Uterus (tissue), 4 donors: ENCODE results near the gene ATRN. TPM values are rescaled to one million over a fixed set of nuclear protein-coding genes. Genes with fewer than 3 reads are reported as not detected.

ENCODE experiments used
- DNase-seq, 2 donors: peaks; one replicate each; pipeline ENCODE4 v3.0.0-alpha.2; 2019 to 2020
- H3K27ac ChIP-seq, 2 donors: fragments of 200-600 bp; sonication (generic); 1 replicate in 1 of 2; 2 replicates in 1 of 2; pipeline ENCODE4 v1.5.1; 2016 to 2018
- H3K27me3 ChIP-seq, 2 donors: fragments of 200-600 bp; sonication (generic); one replicate each; pipeline ENCODE4 v1.5.1; 2018 to 2019; ENCODE audit warnings: control low read depth in 1 of 2
- H3K36me3 ChIP-seq, 2 donors: fragments of 200-600 bp; sonication (generic); one replicate each; pipeline ENCODE4 v1.5.1; 2019; ENCODE audit warnings: control low read depth in 1 of 2
- H3K4me1 ChIP-seq, 2 donors: fragments of 200-600 bp; sonication (generic); one replicate each; pipeline ENCODE4 v1.5.1; 2018 to 2019; ENCODE audit warnings: control low read depth in 1 of 2
- H3K4me3 ChIP-seq, 2 donors: fragments of 200-600 bp; sonication (generic); 1 replicate in 1 of 2; 2 replicates in 1 of 2; pipeline ENCODE4 v1.5.1; 2018 to 2019; ENCODE audit warnings: mild to moderate bottlenecking in 1 of 2
- H3K9me3 ChIP-seq, 2 donors: fragments of 200-600 bp; sonication (generic); one replicate each; pipeline ENCODE4 v1.5.1; 2019; ENCODE audit warnings: control low read depth in 1 of 2
- POLR2A ChIP-seq, 2 donors: fragments of 450-650 bp; IDR thresholded peaks; one replicate each; pipeline ENCODE4 v1.6.1; 2016; ENCODE audit warnings: antibody characterized with exemption in 2 of 2, mild to moderate bottlenecking in 1 of 2, moderate library complexity in 1 of 2
- intact Hi-C: fragments of 100-400 bp; cut with DNase I; formaldehyde crosslinking; loops from one replicate; pipeline ENCODE4 v1.15.1; 2023; ENCODE audit warnings: low total_unique reads
- total RNA-seq, 4 donors: library from RNA; depleted of rRNA in 3 of 4; stranded (reverse); fragments of >200 nt in 3 of 4; gene quantifications; one replicate each; pipeline versions ENCODE4 v1.1.0 to v1.2.4, GENCODE V29; 2014 to 2023
- TF ChIP-seq, protein P1 (sequence below), 4 experiments: fragments of 200-600 bp in 2 of 4; fragments of 450-650 bp in 2 of 4; sonication (generic) in 2 of 4; IDR thresholded peaks; one replicate each; pipeline ENCODE4 v1.5.1; 2016 to 2019; ENCODE audit warnings: antibody characterized with exemption in 4 of 4, mild to moderate bottlenecking in 2 of 4, moderate library complexity in 1 of 4
- donor health status: DM: yes; HTN: yes; CAD: no.

The ATRN gene
- total RNA-seq, 4 donors from 2014 or later = 7.4 to 76.7 (median 21.2) TPM

DNA sequence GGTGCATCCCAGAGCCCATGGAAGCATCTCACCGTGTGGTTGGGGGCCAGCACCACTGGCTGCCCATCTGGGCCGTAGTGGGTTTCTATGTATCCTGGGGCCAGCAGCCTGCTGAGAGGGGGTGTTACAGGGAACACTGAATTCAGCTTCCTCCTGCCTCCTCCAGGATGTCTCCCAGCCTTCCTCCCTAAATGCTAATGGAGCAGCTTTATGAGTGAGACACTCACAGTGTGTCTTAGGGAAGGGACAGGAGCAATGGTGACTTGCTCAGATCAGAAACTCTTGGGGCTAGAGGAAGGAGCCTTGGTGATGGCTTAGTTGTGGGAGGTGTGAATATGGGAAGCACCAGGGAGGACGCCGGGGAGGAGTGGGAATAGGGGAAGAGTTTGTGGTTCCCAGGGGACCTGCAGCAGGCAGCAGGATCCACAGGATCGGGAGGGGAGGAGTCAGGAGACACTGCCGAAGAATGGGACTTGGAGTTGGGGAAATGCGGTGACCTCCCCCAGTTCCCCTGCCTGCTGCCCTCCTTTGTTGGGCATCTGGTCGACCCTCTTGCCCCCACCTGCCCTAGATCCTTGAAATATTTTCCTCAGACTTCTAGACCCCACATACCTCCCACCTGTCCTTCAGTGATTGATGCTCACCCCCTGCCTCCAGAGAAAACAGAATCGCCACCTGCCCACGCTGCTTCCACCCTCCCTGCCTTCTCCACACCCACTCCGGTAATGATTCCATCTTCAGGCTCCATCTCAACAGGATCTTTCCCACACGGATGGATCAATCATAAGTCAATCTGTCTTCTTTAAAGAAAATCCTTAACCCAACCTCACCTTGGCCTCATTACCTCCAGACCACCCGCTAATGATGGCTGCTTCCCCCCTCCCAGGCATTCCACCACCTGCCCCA, 204.4 kb downstream of the ATRN start:
- Histone ChIP-seq H3K4me1 (peaks cover 8 to 20% of the 10 kb centered on the region in 2 donors), H3K27ac (no peak overlapping the region), H3K36me3 (no peaks in the 10 kb centered on the region), H3K9me3 (no peaks in the 10 kb centered on the region), H3K4me3 (no peak overlapping the region), H3K27me3 (no peaks in the 10 kb centered on the region)
- intact Hi-C loops = no loop called here
- DNase-seq = no peak
- no peak for TF ChIP-seq POLR2A (IDR thresholded peaks at IDR 0.05)
- TF ChIP-seq, protein P1, sequence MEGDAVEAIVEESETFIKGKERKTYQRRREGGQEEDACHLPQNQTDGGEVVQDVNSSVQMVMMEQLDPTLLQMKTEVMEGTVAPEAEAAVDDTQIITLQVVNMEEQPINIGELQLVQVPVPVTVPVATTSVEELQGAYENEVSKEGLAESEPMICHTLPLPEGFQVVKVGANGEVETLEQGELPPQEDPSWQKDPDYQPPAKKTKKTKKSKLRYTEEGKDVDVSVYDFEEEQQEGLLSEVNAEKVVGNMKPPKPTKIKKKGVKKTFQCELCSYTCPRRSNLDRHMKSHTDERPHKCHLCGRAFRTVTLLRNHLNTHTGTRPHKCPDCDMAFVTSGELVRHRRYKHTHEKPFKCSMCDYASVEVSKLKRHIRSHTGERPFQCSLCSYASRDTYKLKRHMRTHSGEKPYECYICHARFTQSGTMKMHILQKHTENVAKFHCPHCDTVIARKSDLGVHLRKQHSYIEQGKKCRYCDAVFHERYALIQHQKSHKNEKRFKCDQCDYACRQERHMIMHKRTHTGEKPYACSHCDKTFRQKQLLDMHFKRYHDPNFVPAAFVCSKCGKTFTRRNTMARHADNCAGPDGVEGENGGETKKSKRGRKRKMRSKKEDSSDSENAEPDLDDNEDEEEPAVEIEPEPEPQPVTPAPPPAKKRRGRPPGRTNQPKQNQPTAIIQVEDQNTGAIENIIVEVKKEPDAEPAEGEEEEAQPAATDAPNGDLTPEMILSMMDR (IDR thresholded peaks at IDR 0.05) = no peak

DNA sequence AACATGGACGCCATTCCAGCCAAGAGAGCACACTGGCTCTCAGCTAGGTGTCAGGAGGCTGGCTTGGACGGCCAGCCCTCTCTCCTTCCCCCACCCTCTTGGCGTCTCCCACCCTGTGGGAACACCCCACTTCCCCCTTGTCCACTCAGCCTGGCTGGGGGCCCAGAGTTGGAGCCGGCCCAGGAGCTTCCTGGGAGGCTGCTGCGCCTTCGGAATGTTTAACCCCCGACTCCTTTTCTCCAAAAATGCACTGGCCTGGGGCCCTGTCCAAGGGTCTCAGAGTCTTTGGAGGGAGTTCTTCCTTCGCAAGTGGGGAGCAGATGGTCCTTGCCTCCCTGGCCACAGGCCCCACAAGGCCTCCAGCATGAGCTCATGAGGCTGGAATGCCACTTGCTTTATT, 206.9 kb downstream of the ATRN start:
- intact Hi-C loops = loop anchor here (2.0 kb wide), 1 partner anchor 33 kb away; no protein-coding TSS in a partner anchor
- Histone ChIP-seq H3K27ac (peak overlapping the region; percentile 97 to 98), H3K4me3 (no peak overlapping the region), H3K27me3 (no peaks in the 10 kb centered on the region), H3K36me3 (no peaks in the 10 kb centered on the region), H3K4me1 (peaks cover 8 to 20% of the 10 kb centered on the region in 2 donors), H3K9me3 (no peaks in the 10 kb centered on the region)
- TF ChIP-seq, protein P1 (IDR thresholded peaks at IDR 0.05) = no peak
- TF ChIP-seq POLR2A (IDR thresholded peaks at IDR 0.05) = no peak
- DNase-seq = peak; percentile 78 to 90

DNA sequence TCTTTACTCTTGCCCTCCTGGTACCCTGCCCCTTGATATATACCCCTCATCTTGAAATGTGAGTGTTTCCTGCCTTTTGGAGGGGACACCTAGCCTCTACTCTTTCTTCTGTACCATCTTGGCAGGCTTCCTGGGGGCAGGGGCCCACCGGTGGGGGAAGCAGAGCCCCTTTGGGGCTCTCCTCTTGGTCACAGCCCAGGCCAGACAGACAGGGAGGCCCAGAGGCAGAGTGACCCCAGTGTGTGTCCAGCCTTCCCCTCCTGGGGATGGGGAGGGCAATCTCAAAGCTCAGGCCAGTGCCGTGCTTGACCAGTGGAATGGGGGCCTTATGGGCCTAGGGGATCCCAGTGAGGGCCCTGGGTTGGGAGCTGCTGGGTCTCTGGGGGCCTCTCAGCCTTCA, 207.4 kb downstream of the ATRN start:
- Histone ChIP-seq H3K36me3 (no peaks in the 10 kb centered on the region), H3K4me1 (peaks cover 8 to 20% of the 10 kb centered on the region in 2 donors)
- intact Hi-C loops = no loop called here

DNA sequence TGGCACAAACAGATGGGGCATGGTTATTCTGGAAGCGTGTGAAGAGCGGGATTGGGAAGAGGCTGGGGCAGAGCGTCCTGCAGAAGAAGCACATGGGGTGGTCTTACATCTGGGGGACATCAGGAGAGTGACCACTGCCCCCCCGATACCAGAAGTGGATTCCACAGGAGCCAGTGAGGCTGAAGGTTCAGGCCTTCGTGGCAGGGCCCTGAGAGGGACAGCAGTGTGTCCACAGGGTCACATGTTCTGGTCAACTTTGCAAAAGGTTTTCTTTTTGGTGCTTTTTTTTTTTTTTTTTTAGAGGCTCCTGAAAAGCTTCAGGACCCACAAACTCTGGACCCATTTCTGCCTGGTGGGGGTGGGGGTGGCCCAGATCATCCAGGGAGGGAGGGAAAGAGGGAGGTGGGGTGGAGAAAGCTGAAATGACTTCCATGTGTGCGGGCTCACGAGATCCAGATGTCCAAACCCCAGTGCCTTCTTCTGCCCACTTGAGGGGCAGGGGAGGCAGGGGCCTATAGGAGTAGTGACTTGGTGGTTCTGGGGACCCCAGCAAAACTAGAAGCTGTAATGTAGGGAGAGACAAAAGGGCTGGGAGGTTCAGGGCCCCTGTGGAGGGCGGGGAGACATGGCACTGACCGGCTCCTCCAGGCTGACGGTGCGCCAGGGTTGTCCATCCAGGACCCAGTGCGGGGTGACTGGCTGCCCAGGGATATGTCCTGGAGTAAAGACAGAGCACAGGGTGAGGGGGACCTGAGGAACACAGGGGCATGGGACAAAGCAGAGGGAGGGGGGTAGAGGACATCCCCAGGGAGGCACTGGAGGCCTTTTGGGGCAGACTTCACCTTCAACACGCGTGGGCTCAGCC, 208.3 kb downstream of the ATRN start:
- Histone ChIP-seq H3K4me1 (peaks cover 8 to 20% of the 10 kb centered on the region in 2 donors), H3K27ac (peak overlapping the region; percentile 97 to 98), H3K4me3 (peak overlapping the region; percentile 62 to 65), H3K27me3 (no peaks in the 10 kb centered on the region), H3K9me3 (no peaks in the 10 kb centered on the region), H3K36me3 (no peaks in the 10 kb centered on the region)
- intact Hi-C loops = no loop called here
- peak in 1 of 2 donors; percentile 51 for DNase-seq
- no peak for TF ChIP-seq POLR2A (IDR thresholded peaks at IDR 0.05)
- TF ChIP-seq, protein P1 (IDR thresholded peaks at IDR 0.05) = no peak

More for the DNA sequence above, 207.4 kb downstream of the ATRN start:
- no peaks in the 10 kb centered on the region for H3K9me3 ChIP-seq
- H3K4me3 ChIP-seq = no peak overlapping the region
- TF ChIP-seq, protein P1 (IDR thresholded peaks at IDR 0.05) = no peak
- no peak for TF ChIP-seq POLR2A (IDR thresholded peaks at IDR 0.05)
- H3K27ac ChIP-seq = peak overlapping the region; percentile 97 to 98
- H3K27me3 ChIP-seq = no peaks in the 10 kb centered on the region
- DNase-seq = peak in 1 of 2 donors; percentile 46
